Measurements from ENCODE around the gene BOD1.

DNA sequence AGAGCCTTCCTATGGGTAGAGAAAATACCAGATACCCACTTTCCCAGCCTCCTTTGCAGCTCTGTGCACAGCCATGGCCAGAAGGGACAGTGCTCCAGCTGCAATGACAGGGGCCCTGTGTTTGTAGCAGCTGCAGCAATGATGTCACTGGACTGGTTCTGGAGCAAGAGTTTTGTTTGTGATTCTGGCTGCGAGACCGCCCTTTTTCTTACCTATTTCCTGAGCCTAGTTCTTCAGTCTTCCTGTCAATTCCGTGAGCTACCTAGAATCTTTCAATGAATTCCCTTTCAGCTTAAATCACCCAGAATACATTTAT, 10.0 kb upstream of the BOD1 start:
- no peak for TF ChIP-seq CTCF (conservative IDR thresholded peaks at IDR 0.05; ENCODE audit: low read depth, low read length)
- no peak for TF ChIP-seq EZH2 (IDR thresholded peaks at IDR 0.05; ENCODE audit: borderline replicate concordance, low read depth, low read length, poor library complexity, severe bottlenecking)

Measured in A673 (cell line).